ENCODE data around the gene FBXL5. TPM values are rescaled to one million over a fixed set of nuclear protein-coding genes. Genes with fewer than 3 reads are reported as not detected.

FBXL5 gene
- total and polyA plus RNA-seq, 2 donors (not counting 1 experiment from before 2014, with no cell fraction given): 21.2 to 41.0 TPM

DNA sequence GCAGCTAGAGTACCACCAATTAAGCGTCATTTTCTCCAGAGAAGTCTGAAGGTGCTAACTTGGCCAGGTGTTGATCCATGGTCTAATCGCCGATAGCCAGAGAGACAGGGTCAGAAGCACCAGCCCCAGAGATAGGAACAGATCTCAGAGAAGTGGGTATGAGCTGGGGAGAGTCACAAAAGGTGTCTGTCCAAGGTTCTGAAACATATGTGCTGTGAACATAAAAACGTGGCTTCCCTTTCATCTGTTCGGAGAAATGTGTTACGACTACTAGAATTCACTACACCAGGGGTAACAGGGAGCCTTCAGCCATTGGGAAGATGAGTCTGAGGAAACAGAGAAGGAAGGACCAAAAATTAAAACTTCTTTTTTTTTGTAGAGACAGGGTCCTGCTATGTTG is 91.3 kb downstream of the FBXL5 start:
- Histone ChIP-seq H3K9ac (ENCODE audit: low read length) (no peak overlapping the region), H4K20me1 (ENCODE audit: control insufficient read depth, insufficient read depth, low read length, poor library complexity, severe bottlenecking) (no peaks in the 10 kb centered on the region), H2AFZ (ENCODE audit: insufficient read depth, low read depth, low read length, poor library complexity, severe bottlenecking) (no peak overlapping the region), H3K79me2 (ENCODE audit: control insufficient read depth, insufficient read depth, low read length) (no peaks in the 10 kb centered on the region), H3K4me3 (ENCODE audit: control extremely low read depth in 1 of 5, extremely low read depth in 1 of 5, insufficient read depth in 1 of 5, low read depth in 2 of 5, low read length in 4 of 5) (no peak overlapping the region), H3K27me3 (replicated peaks in 1 of 4; ENCODE audit: control extremely low read depth in 1 of 4, control insufficient read depth in 3 of 4, insufficient read depth in 4 of 4, low read length in 3 of 4) (no peaks in the 10 kb centered on the region), H3K36me3 (replicated peaks in 1 of 2; ENCODE audit: control extremely low read depth in 1 of 2, control insufficient read depth in 1 of 2, extremely low read depth in 1 of 2, insufficient read depth in 2 of 2, low read length in 1 of 2) (peaks cover 0 to 2% of the 10 kb centered on the region in 2 experiments), H3K4me2 (replicated peaks; ENCODE audit: low read depth, low read length, poor library complexity, severe bottlenecking) (no peak overlapping the region), H3K4me1 (ENCODE audit: control insufficient read depth in 2 of 2, insufficient read depth in 2 of 2, low read length in 2 of 2) (peaks cover 8 to 14% of the 10 kb centered on the region in 2 donors), H3K27ac (ENCODE audit: low read length in 2 of 2) (no peak overlapping the region), H3K9me3 (ENCODE audit: control extremely low read depth in 1 of 3, control insufficient read depth in 2 of 3, insufficient read depth in 1 of 3, low read length in 2 of 3) (no peaks in the 10 kb centered on the region)
- intact Hi-C loops (cut with micrococcal nuclease): no loop called here
- ChIA-PET CTCF (no interaction called here), POLR2A (no interaction called here)
- H3K4me1 Mint-ChIP-seq: peaks cover 16% of the 10 kb centered on the region
- 89% methylated on average over 5 of the region's 6 CpGs for WGBS (ENCODE audit: insufficient coverage)
- DNase-seq (no peak), ATAC-seq (ENCODE audit: low read depth) (no peak)
- no peaks in the 10 kb centered on the region for H3K9me3 Mint-ChIP-seq (ENCODE audit: insufficient read depth)
- TF ChIP-seq, protein P1, sequence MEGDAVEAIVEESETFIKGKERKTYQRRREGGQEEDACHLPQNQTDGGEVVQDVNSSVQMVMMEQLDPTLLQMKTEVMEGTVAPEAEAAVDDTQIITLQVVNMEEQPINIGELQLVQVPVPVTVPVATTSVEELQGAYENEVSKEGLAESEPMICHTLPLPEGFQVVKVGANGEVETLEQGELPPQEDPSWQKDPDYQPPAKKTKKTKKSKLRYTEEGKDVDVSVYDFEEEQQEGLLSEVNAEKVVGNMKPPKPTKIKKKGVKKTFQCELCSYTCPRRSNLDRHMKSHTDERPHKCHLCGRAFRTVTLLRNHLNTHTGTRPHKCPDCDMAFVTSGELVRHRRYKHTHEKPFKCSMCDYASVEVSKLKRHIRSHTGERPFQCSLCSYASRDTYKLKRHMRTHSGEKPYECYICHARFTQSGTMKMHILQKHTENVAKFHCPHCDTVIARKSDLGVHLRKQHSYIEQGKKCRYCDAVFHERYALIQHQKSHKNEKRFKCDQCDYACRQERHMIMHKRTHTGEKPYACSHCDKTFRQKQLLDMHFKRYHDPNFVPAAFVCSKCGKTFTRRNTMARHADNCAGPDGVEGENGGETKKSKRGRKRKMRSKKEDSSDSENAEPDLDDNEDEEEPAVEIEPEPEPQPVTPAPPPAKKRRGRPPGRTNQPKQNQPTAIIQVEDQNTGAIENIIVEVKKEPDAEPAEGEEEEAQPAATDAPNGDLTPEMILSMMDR (IDR thresholded peaks at IDR 0.05): no peak
- no peak for TF ChIP-seq EZH2 (IDR thresholded peaks at IDR 0.05; ENCODE audit: borderline replicate concordance, insufficient read depth, low read depth, low read length, poor library complexity, severe bottlenecking)
- no peak overlapping the region for H3K4me3 Mint-ChIP-seq
- H3K27ac Mint-ChIP-seq: no peak overlapping the region
- H3K27me3 Mint-ChIP-seq: no peaks in the 10 kb centered on the region

DNA sequence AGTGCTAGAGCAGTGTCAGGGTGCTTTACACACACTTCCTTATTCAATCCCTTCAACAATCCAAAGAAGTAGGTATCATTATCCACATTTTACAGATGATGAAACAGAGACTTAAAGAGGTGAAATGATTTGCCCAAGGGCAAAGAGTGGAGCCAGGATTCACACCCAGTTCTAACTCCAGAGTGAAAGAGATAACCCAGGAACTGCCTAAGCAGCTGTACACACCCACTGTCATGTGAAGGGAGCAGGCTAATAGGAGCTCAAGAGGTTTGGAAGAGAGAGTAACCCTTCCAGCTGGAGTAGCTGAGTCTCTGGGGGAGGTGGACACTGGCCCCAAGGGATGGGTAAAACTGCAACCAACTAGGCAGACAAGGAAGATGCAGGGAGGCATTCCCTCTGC is 92.5 kb downstream of the FBXL5 start:
- no peak for TF ChIP-seq EZH2 (IDR thresholded peaks at IDR 0.05; ENCODE audit: borderline replicate concordance, insufficient read depth, low read depth, low read length, poor library complexity, severe bottlenecking)
- TF ChIP-seq, protein P1 (IDR thresholded peaks at IDR 0.05): no peak
- Histone ChIP-seq H2AFZ (ENCODE audit: insufficient read depth, low read depth, low read length, poor library complexity, severe bottlenecking) (no peak overlapping the region), H3K27ac (ENCODE audit: low read length in 2 of 2) (no peak overlapping the region), H3K36me3 (replicated peaks in 1 of 2; ENCODE audit: control extremely low read depth in 1 of 2, control insufficient read depth in 1 of 2, extremely low read depth in 1 of 2, insufficient read depth in 2 of 2, low read length in 1 of 2) (no peaks in the 10 kb centered on the region), H3K4me1 (ENCODE audit: control insufficient read depth in 2 of 2, insufficient read depth in 2 of 2, low read length in 2 of 2) (peaks cover 8 to 14% of the 10 kb centered on the region in 2 donors), H3K9me3 (ENCODE audit: control extremely low read depth in 1 of 3, control insufficient read depth in 2 of 3, insufficient read depth in 1 of 3, low read length in 2 of 3) (no peaks in the 10 kb centered on the region), H3K9ac (ENCODE audit: low read length) (no peak overlapping the region), H4K20me1 (ENCODE audit: control insufficient read depth, insufficient read depth, low read length, poor library complexity, severe bottlenecking) (no peaks in the 10 kb centered on the region), H3K27me3 (replicated peaks in 1 of 4; ENCODE audit: control extremely low read depth in 1 of 4, control insufficient read depth in 3 of 4, insufficient read depth in 4 of 4, low read length in 3 of 4) (no peaks in the 10 kb centered on the region), H3K4me2 (replicated peaks; ENCODE audit: low read depth, low read length, poor library complexity, severe bottlenecking) (no peak overlapping the region), H3K79me2 (ENCODE audit: control insufficient read depth, insufficient read depth, low read length) (no peaks in the 10 kb centered on the region), H3K4me3 (ENCODE audit: control extremely low read depth in 1 of 5, extremely low read depth in 1 of 5, insufficient read depth in 1 of 5, low read depth in 2 of 5, low read length in 4 of 5) (no peak overlapping the region)
- Mint-ChIP-seq H3K4me1 (peaks cover 16% of the 10 kb centered on the region), H3K4me3 (no peak overlapping the region), H3K27ac (no peak overlapping the region), H3K9me3 (ENCODE audit: insufficient read depth) (no peaks in the 10 kb centered on the region), H3K27me3 (no peaks in the 10 kb centered on the region)
- ChIA-PET CTCF (no interaction called here), POLR2A (no interaction called here)
- intact Hi-C loops (cut with micrococcal nuclease): no loop called here
- DNase-seq (no peak), ATAC-seq (ENCODE audit: low read depth) (no peak)
